GM18526 (cell line): ENCODE data around the gene ZDHHC22.

Source experiments
- POLR2A ChIP-seq: IDR thresholded peaks from 3 replicates; pipeline ENCODE4 v1.6.1; 2011; ENCODE audit not compliant: insufficient read length; ENCODE audit errors: extremely low read depth

Gene ZDHHC22

DNA sequence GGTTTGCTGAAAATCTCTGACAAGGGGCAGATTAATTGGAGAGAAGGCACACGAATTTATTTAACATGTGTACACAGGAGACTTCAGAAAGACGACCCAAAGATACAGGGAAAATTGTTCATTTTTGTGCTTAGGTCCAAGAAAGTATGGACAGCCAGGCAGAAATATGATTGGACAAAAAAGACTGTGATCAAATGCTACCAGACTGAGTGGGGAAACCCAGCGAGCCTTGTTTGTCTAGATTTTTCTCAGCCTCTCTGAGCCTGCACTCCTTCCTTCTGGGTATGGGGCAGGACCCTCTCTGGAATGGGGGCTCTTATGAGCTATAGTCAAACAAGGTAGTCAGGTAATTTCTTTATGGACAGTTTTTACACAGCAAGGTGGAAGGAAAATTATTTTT lies 54.0 kb downstream of the ZDHHC22 start:
- no peak for TF ChIP-seq POLR2A

DNA sequence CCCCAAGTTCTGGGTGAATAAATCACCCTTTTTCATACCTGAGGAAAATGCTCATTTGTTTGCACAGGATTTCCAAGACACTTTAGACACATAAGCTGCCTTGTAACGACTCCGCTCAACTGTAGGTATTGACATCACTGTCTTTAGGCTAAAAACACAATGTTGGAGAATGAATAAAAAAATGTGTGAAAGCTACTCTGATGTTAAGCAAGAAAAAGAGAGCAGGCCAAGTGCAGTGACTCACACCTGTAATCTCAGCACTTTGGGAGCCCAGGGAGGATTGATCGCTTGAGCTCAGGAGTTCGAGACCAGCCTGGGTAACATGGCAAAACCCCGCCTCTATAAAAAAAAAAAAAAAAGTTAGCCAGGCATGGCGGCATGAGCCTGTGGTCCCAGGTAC lies 54.6 kb downstream of the ZDHHC22 start:
- TF ChIP-seq POLR2A, result no peak

DNA sequence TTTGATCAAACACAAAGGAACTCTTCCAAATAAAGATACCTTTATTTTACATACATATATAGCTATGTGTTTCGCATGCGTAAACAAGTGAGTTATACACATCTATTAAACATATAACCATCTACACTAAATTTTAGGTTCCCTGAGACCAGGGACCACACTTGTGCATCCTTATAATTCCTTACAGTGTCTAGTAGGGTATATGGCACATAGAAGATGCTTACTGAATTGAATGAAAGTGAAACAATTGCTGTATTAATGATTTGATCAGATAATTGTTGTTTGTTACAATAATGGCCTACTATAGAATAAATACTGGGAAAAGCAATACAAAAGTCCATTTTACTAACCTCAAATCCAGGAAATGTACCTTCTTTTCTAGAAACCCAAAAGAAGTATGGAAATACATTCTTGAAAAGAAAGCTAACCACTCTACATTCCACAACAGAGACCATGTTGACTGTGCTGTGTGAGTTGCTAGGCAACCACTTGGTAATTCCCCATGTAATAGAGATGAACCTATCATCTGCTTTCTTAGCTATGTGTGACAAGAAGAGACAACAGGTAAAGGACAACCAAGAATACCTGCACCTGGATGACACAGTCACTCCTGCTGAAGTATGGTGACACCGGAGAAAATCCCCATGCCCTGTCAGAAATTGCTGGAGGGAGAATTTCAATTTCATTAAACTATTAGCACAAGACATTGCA lies 55.4 kb downstream of the ZDHHC22 start:
- TF ChIP-seq POLR2A, result no peak

DNA sequence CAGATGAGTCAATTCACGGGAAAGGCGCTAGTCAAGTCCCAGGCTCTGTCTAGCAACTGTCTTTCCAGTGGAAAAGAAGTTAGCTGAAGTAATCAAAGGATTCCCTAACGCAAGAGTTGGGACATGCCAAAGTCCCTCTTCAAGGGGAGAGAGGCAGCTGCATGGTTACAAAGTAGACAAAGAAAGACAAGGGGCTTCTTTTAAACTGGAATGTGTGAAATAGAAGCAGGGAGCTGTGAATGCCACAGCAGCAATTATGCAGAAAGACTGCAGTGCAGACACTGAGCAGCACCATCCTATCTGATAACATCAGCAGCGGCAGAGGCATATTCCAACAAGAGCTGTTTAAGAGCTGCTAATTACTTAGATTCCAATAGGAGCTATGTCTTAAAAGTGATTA lies 56.1 kb downstream of the ZDHHC22 start:
- no peak for TF ChIP-seq POLR2A

DNA sequence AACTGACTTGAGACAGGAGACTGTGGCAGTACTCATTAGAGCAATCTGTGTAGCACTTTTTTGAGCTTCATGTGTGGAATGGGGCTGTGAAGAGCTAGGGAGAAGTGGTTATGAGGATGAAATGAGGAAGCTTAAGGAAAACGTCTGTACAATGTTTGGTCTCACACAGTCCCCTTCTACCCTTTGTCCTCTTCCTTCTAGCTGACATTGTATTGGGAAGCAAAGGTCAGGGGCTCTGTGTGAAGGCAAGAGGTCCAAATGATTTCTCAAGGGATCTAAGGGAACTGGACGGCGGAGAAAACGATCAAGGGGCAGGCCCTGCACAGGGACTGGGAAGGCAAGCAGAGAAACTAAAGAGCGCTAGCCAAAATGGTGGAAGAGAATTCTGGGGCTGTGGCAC lies 56.6 kb downstream of the ZDHHC22 start:
- TF ChIP-seq POLR2A, result no peak

DNA sequence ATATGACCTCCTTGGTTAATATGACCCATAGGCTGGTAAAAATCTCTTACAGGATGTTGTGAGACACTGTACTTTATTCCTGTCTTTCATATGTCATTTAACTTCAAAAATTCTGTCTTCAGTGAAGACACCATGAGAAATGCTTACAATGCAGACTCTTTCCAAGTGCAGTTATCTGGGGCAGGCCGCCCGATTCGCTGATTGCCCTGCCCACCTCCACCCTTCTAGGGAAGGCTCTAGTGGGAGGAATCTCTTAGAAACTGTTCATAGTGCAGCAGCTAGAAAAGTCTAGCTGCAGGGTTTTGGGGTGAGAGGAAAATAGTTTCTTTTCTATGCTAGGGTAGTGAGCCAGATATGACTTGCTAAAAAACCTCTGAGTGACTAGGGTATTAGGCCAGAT lies 58.5 kb downstream of the ZDHHC22 start:
- TF ChIP-seq POLR2A, result no peak

DNA sequence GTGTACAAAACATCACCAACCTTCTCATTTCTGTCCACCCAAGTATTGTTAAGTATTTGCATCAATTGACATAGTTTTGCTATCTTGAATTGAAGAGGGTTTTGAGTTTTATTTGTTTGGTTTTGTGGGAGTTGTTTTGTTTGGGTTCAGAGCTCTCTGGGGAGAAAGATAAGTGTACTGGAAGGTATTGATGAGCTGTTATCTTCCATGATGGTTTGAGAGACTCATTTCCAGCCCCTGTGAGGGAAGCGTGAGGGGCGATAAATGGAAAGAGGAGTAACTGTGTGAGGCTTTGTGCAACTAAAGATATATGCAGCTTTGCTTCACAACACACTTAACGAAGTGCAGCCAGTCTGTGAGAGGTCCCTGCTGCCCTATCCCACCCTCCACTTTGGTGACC lies 59.2 kb downstream of the ZDHHC22 start:
- no peak for TF ChIP-seq POLR2A
